Loucy (cell line): Measurements from ENCODE around the gene ZNF236.
A peak's percentile ranks its signal among the peaks of the same experiment; 100 is the strongest.

Experiments used
- H2AFZ ChIP-seq: fragments of 200-600 bp; sonication (generic); 2 replicates; pipeline ENCODE4 v1.6.0; 2016; ENCODE audit warnings: antibody characterized with exemption, mild to moderate bottlenecking, low read length, moderate library complexity
- H3F3A ChIP-seq: fragments of 200-600 bp; 2 replicates; pipeline ENCODE4 v1.6.0; 2016; ENCODE audit warnings: antibody characterized with exemption, low read depth, mild to moderate bottlenecking
- H3K27me3 ChIP-seq: fragments of 200-600 bp; sonication (generic); 2 replicates; pipeline ENCODE4 v1.6.1; 2014; ENCODE audit warnings: low read length, mild to moderate bottlenecking; ENCODE audit not compliant: insufficient read depth, poor library complexity, severe bottlenecking
- H3K36me3 ChIP-seq: fragments of 200-600 bp; sonication (generic); 2 replicates; pipeline ENCODE4 v1.6.1; 2016; ENCODE audit warnings: low read length; ENCODE audit not compliant: insufficient read depth
- H3K4me1 ChIP-seq: fragments of 200-600 bp; sonication (generic); 2 replicates; pipeline ENCODE4 v1.5.1; 2014; ENCODE audit warnings: low read length, mild to moderate bottlenecking; ENCODE audit not compliant: insufficient read depth, poor library complexity, severe bottlenecking
- H3K4me2 ChIP-seq: fragments of 200-600 bp; sonication (generic); 2 replicates; pipeline ENCODE4 v1.6.0; 2014; ENCODE audit warnings: antibody characterized with exemption, low read length, low read depth, mild to moderate bottlenecking; ENCODE audit not compliant: poor library complexity, severe bottlenecking
- H3K4me3 ChIP-seq: fragments of 200-600 bp; sonication (generic); 2 replicates; pipeline ENCODE4 v1.5.1; 2014; ENCODE audit warnings: low read length, mild to moderate bottlenecking, mixed read lengths; ENCODE audit not compliant: poor library complexity, severe bottlenecking
- H3K79me2 ChIP-seq: fragments of 200-600 bp; sonication (generic); 2 replicates; pipeline ENCODE4 v1.6.1; 2014; ENCODE audit warnings: low read length; ENCODE audit not compliant: insufficient read depth
- H3K9ac ChIP-seq: fragments of 200-600 bp; sonication (generic); 2 replicates; pipeline ENCODE4 v1.6.0; 2014; ENCODE audit warnings: mild to moderate bottlenecking, low read depth, low read length, moderate library complexity; ENCODE audit not compliant: poor library complexity, severe bottlenecking
- H3K9me2 ChIP-seq: fragments of 200-600 bp; sonication (generic); replicated peaks from 2 replicates; pipeline ENCODE4 v1.6.1; 2016; ENCODE audit warnings: low read depth, low read length, mixed read lengths
- H3K9me3 ChIP-seq: fragments of 200-600 bp; sonication (generic); 2 replicates; pipeline ENCODE4 v1.6.1; 2014; ENCODE audit warnings: mild to moderate bottlenecking, antibody characterized with exemption, low read length, low read depth; ENCODE audit not compliant: insufficient read depth
- H4K20me1 ChIP-seq: fragments of 200-600 bp; sonication (generic); 2 replicates; pipeline ENCODE4 v1.6.0; 2014; ENCODE audit warnings: antibody characterized with exemption, low read length, mild to moderate bottlenecking; ENCODE audit not compliant: insufficient read depth, poor library complexity, severe bottlenecking
- CTCF ChIP-seq: fragments of 200-600 bp; sonication (generic); conservative IDR thresholded peaks from 2 replicates; pipeline ENCODE4 v1.5.1; 2014; ENCODE audit warnings: mild to moderate bottlenecking, antibody characterized with exemption, low read length
- EZH2phosphoT487 ChIP-seq: fragments of 200-600 bp; IDR thresholded peaks from 2 replicates; pipeline ENCODE4 v1.6.1; 2018; ENCODE audit warnings: antibody characterized with exemption, mild to moderate bottlenecking, moderate library complexity, borderline replicate concordance

Gene ZNF236

GRCh38 chr18:76824754-76825153 lies 2.4 kb downstream of the ZNF236 start:
- 0 out of 2 replicates have a peak, but pooled peaks cover 7% of the 10 kb centered on the region for H3F3A ChIP-seq
- no peaks in the 10 kb centered on the region for H3K36me3 ChIP-seq
- no peaks in the 10 kb centered on the region for H3K9me3 ChIP-seq
- peaks cover 72% of the 10 kb centered on the region for H3K79me2 ChIP-seq
- no peaks in the 10 kb centered on the region for H3K27me3 ChIP-seq
- H3K4me2 ChIP-seq = peak overlapping the region; percentile 84
- TF ChIP-seq CTCF = no peak
- TF ChIP-seq EZH2phosphoT487 = no peak
- peaks cover 42% of the 10 kb centered on the region for H3K4me1 ChIP-seq
- H3K9me2 ChIP-seq = no peaks in the 10 kb centered on the region
- peak overlapping the region; percentile 96 for H3K9ac ChIP-seq
- peak overlapping the region; percentile 94 for H3K4me3 ChIP-seq
- no peak overlapping the region for H2AFZ ChIP-seq
- peaks cover 13% of the 10 kb centered on the region for H4K20me1 ChIP-seq

GRCh38 chr18:76827205-76828200 lies 5.1 kb downstream of the ZNF236 start:
- H3K4me2 ChIP-seq = no peak overlapping the region
- peaks cover 28% of the 10 kb centered on the region for H3K4me1 ChIP-seq
- H3K27me3 ChIP-seq = no peaks in the 10 kb centered on the region
- 0 out of 2 replicates have a peak, but pooled peaks cover 7% of the 10 kb centered on the region for H3F3A ChIP-seq
- H4K20me1 ChIP-seq = no peaks in the 10 kb centered on the region
- H3K9me2 ChIP-seq = no peaks in the 10 kb centered on the region
- no peaks in the 10 kb centered on the region for H3K9me3 ChIP-seq
- H3K79me2 ChIP-seq = peaks cover 70% of the 10 kb centered on the region
- H3K36me3 ChIP-seq = no peaks in the 10 kb centered on the region
- no peak for TF ChIP-seq CTCF
- no peak for TF ChIP-seq EZH2phosphoT487
- H3K9ac ChIP-seq = no peak overlapping the region
- H2AFZ ChIP-seq = no peak overlapping the region
- no peak overlapping the region for H3K4me3 ChIP-seq

- Histone ChIP-seq H3K9me3 (no peaks in the 10 kb centered on the region), H4K20me1 (no peaks in the 10 kb centered on the region), H3F3A (no peaks in the 10 kb centered on the region), H3K27me3 (no peaks in the 10 kb centered on the region), H3K4me1 (peaks cover 11% of the 10 kb centered on the region), H3K4me3 (no peak overlapping the region), H3K79me2 (peaks cover 48% of the 10 kb centered on the region), H3K9ac (no peak overlapping the region), H3K36me3 (no peaks in the 10 kb centered on the region), H3K9me2 (no peaks in the 10 kb centered on the region), H3K4me2 (no peak overlapping the region), H2AFZ (no peak overlapping the region)
- TF ChIP-seq CTCF = no peak
- no peak for TF ChIP-seq EZH2phosphoT487
Measured at GRCh38 chr18:76834379-76834778, 12.0 kb downstream of the ZNF236 start.
